Erythroblast (primary cell): ENCODE data around the gene PTTG1IP2.

Source experiments
- GATA1 ChIP-seq: IDR thresholded peaks from 2 replicates; pipeline ENCODE4 v1.6.1; 2011; ENCODE audit warnings: low read depth, mild to moderate bottlenecking, control low read depth, low read length, moderate library complexity
- POLR2A ChIP-seq: IDR thresholded peaks from 2 replicates; pipeline ENCODE4 v1.6.1; 2011; ENCODE audit warnings: mild to moderate bottlenecking, low read length

GRCh38 chr7:90474284-90475210, 5.1 kb downstream of the PTTG1IP2 start:
- TF ChIP-seq POLR2A = no peak
- no peak for TF ChIP-seq GATA1
